Stimulated activated naive B cell treated with anti-CD40 and anti-IgM and Interleukin-4, amounts not matched to agents 10 μg/mL and 1 μg/mL and 100 μg/mL, for 72 hours (primary cell): ENCODE results near the gene SPSB2.

Experiments used
- ATAC-seq, 2 donors: fragments of 150-1000 bp; cut with Tn5 transposase; replicated peaks; 2 replicates each; pipeline ENCODE4 v1.10.0; 2021; ENCODE audit warnings: moderate library complexity in 1 of 2
- DNase-seq: peaks from one replicate; pipeline ENCODE4 v3.0.0; 2021
- H3K27ac Mint-ChIP-seq: one replicate; pipeline ENCODE4 v1.8.0; 2022; ENCODE audit warnings: mild to moderate bottlenecking, mixed read lengths
- H3K27me3 Mint-ChIP-seq, 2 donors: one replicate each; pipeline ENCODE4 v1.8.0; 2022; ENCODE audit warnings: mixed read lengths in 2 of 2
- H3K36me3 Mint-ChIP-seq, 2 donors: one replicate each; pipeline ENCODE4 v1.8.0; 2022; ENCODE audit warnings: mixed read lengths in 2 of 2, mild to moderate bottlenecking in 1 of 2
- H3K4me1 Mint-ChIP-seq, 2 donors: one replicate each; pipeline ENCODE4 v1.8.0; 2022; ENCODE audit warnings: mixed read lengths in 2 of 2, mild to moderate bottlenecking in 1 of 2
- H3K4me3 Mint-ChIP-seq, 2 donors: one replicate each; pipeline ENCODE4 v1.8.0; 2022; ENCODE audit warnings: mild to moderate bottlenecking in 2 of 2, mixed read lengths in 2 of 2, moderate library complexity in 1 of 2
- H3K9me3 Mint-ChIP-seq, 2 donors: one replicate each; pipeline ENCODE4 v1.8.0; 2022; ENCODE audit warnings: mixed read lengths in 2 of 2, mild to moderate bottlenecking in 1 of 2

The SPSB2 gene

DNA sequence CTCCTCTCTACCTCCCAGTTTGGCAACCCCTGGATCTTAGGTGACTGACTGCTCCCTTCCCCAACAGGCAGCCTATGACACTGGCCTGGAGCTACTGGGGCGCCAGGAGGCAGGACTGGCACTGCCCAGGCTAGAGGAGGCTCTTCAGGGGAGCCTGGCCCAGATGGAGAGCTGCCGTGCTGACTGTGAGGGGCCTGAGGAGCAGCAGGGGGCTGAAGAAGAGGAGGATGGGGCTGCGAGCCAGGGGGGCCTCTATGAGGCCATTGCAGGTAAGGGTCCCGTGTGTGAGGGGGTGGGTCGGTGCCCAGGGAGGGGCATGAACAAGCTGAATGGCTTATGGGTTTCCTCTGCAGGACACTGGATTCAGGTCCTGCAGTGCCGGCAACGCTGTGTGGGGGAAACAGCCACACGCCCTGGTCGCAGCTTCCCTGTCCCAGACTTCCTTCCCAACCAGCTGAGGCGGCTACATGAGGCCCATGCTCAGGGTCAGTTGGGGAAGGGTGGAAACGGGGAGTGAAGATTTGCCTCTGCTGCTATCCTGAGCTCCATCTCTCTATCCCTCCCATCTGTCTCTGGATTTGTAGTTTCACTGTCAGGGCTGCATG, 42.7 kb downstream of the SPSB2 start:
- Mint-ChIP-seq H3K4me3 (no peak overlapping the region), H3K27me3 (peaks cover 64 to 83% of the 10 kb centered on the region in 2 donors), H3K9me3 (no peaks in the 10 kb centered on the region), H3K36me3 (no peaks in the 10 kb centered on the region), H3K4me1 (peaks cover 19 to 28% of the 10 kb centered on the region in 2 donors), H3K27ac (no peak overlapping the region)
- ATAC-seq (no peak), DNase-seq (no peak)

DNA sequence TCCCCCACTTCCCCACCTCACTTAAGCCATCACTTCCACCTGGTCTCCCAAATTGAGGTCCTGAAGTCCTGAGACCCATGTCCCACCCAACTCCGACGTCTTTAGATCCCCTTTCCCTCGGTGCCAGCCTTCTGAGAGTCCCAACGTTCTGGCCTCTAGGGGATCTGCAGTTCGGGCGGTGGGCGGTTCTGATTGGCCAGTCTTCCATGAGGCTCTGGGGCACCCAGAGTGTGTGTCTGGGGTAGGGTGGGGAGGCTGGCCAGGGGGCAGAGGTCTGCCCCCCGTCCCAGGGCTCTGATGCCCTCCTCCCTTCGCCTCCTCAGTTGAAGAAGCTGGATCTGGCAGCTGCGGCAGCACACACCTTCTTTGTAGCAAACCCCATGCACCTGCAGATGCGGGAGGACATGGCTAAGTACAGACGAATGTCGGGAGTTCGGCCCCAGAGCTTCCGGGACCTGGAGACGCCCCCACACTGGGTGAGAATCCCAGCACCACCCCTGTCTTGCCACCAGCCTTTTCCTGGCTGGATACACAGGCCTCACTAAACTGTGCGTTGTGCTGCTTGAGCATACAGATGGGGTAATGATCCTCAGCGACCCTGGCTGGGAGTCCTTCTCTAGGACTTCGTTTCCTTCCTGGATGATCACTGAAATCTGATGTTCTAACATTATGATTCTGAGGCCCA, 43.4 kb downstream of the SPSB2 start:
- Mint-ChIP-seq H3K9me3 (no peaks in the 10 kb centered on the region), H3K27me3 (peaks cover 71 to 85% of the 10 kb centered on the region in 2 donors), H3K4me3 (peak overlapping the region; percentile 78 to 85), H3K4me1 (peaks cover 21 to 30% of the 10 kb centered on the region in 2 donors), H3K36me3 (no peaks in the 10 kb centered on the region), H3K27ac (peak overlapping the region; percentile 76)
- no peak for DNase-seq
- ATAC-seq = no peak

DNA sequence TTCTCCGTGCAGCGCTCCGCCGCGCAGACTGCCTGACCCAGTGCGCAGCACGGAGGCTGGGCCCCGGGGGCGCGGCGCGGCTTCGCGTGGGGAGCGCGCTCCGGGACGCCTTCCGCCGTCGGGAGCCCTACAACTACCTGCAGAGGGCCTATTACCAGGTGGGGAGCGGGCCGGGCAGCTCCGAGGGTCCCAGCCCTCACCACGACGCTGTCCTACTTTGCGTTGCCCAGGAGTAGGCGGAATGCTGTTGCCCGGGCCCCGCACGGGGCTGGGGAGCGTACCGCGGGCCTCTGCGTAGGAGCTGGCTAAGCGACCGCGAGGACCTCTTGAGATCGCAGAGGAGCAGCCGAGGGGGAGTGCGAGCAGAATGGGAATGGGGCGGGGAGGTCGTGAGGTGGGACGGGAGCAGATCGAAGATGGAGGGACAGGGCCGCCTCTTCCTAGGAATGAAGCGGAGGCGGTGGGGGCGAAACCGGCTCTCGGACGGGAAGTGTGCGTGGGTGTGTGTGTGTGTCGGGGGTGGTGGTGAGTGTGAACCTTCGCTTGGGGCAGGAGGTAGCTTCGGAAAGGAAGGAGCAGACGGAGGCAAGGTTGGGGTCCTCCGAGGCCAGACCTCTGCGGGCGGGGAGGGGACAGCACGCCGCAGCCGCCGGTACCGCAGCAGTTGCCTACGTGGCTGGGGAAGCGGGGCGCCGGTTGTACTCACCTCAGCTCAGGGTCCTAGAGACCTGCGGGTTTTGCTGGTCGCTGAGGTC, 44.1 kb downstream of the SPSB2 start:
- DNase-seq = no peak
- no peaks in the 10 kb centered on the region for H3K9me3 Mint-ChIP-seq
- H3K36me3 Mint-ChIP-seq = no peaks in the 10 kb centered on the region
- H3K27me3 Mint-ChIP-seq = peaks cover 74 to 90% of the 10 kb centered on the region in 2 donors
- peak overlapping the region; percentile 76 for H3K27ac Mint-ChIP-seq
- H3K4me3 Mint-ChIP-seq = peak overlapping the region; percentile 78 to 85
- H3K4me1 Mint-ChIP-seq = peaks cover 21 to 30% of the 10 kb centered on the region in 2 donors
- peak; percentile 43 to 59 for ATAC-seq

DNA sequence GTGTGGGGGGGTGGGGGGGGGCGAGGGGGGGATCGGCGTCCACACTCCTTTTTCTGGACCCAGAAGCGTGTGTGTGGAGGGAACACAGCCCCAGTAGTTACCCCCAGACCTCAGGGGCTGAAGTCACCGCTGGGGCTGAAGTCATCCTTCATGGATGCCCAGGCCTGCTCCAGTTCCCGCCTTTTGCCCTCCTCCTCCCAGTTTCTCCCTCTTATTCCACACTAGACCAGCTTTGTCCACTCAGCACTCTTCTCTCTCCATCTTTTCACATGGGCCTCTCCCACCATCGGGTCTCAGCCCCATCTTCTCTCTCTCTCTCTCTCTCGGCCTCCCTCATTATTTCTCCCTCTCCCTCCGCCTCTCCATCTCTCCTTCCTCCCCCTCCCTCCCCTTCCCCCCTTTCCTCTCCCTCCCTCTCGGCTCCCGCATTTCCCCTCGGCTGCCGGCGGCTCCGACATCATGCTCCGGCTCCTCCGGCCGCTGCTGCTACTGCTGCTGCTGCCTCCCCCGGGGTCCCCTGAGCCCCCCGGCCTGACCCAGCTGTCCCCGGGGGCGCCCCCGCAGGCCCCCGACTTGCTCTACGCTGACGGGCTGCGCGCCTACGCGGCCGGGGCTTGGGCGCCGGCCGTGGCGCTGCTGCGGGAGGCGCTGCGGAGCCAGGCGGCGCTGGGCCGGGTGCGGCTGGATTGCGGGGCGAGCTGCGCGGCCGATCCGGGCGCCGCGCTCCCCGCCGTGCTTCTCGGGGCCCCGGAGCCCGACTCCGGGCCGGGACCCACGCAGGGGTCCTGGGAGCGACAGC, 44.9 kb downstream of the SPSB2 start, which contains the start of gene P3H3:
P3H3 (plus strand) TSS at position 426 of the 799 bp plus-strand sequence; CDS start at position 460, 34 bp downstream.
- Mint-ChIP-seq H3K4me1 (peaks cover 21 to 30% of the 10 kb centered on the region in 2 donors), H3K27me3 (peaks cover 79 to 88% of the 10 kb centered on the region in 2 donors), H3K36me3 (no peaks in the 10 kb centered on the region), H3K27ac (peak within 1 kb of the TSS; percentile 76), H3K9me3 (no peaks in the 10 kb centered on the region), H3K4me3 (peak within 1 kb of the TSS; percentile 78 to 85)
- ATAC-seq (peak; percentile 9 to 23), DNase-seq (no peak)

DNA sequence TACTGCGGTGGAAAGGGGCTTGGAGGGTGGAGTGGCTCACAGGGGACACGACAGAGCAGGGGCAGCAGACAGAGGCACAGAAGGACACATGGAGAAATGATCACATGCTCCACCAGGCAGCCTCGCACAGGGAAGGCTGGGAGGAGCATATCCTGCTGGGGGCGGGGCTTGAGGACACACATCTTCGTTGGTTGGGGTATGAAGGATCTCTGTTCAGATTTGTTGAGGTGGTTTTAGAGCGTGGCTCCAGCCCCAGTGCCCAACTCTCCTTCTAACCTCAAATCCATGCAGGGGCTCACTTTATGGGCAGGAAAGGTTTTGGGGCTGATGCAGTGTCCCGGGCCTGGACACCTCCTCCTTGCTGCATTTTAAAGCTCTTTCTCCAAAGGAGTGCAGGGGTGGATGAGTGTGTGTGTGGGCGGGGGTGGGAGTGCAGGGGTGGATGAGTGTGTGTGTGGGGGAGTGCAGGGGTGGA, 45.6 kb downstream of the SPSB2 start:
- no peaks in the 10 kb centered on the region for H3K36me3 Mint-ChIP-seq
- H3K27me3 Mint-ChIP-seq = peaks cover 86 to 94% of the 10 kb centered on the region in 2 donors
- H3K4me3 Mint-ChIP-seq = peak overlapping the region; percentile 44 to 64
- no peak for DNase-seq
- peak overlapping the region; percentile 40 for H3K27ac Mint-ChIP-seq
- no peaks in the 10 kb centered on the region for H3K9me3 Mint-ChIP-seq
- H3K4me1 Mint-ChIP-seq = peaks cover 24 to 30% of the 10 kb centered on the region in 2 donors
- ATAC-seq = no peak

DNA sequence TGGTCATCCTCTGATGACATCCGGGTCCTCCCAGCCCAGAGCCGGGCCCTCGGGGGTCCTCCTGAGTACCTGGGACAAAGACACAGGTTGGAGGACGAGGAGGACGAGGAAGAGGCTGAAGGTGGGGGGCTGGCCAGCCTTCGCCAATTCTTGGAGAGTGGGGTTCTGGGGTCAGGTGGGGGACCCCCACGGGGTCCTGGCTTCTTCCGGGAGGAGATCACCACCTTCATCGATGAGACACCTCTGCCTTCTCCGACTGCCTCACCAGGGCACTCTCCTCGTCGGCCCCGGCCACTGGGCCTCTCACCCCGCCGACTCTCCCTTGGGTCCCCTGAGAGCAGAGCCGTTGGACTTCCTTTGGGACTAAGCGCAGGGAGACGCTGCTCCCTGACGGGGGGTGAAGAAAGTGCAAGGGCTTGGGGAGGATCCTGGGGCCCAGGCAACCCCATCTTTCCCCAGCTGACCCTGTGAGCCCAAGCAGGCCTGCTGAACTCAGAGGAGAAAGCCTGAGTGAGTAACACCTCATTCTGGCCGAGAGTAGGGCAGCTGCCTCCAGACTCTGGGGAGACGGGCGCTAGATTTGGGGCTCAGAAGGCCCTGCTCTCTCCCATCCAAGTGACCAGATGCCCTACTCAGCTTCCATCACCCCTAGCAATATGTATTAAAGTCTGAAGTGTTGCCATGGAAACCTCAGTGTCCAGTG, 46.2 kb downstream of the SPSB2 start:
- H3K9me3 Mint-ChIP-seq = no peaks in the 10 kb centered on the region
- peaks cover 88 to 96% of the 10 kb centered on the region in 2 donors for H3K27me3 Mint-ChIP-seq
- peak overlapping the region; percentile 44 to 64 for H3K4me3 Mint-ChIP-seq
- ATAC-seq (no peak), DNase-seq (no peak)
- H3K4me1 Mint-ChIP-seq = peaks cover 27 to 35% of the 10 kb centered on the region in 2 donors
- no peaks in the 10 kb centered on the region for H3K36me3 Mint-ChIP-seq
- H3K27ac Mint-ChIP-seq = peak overlapping the region; percentile 62

DNA sequence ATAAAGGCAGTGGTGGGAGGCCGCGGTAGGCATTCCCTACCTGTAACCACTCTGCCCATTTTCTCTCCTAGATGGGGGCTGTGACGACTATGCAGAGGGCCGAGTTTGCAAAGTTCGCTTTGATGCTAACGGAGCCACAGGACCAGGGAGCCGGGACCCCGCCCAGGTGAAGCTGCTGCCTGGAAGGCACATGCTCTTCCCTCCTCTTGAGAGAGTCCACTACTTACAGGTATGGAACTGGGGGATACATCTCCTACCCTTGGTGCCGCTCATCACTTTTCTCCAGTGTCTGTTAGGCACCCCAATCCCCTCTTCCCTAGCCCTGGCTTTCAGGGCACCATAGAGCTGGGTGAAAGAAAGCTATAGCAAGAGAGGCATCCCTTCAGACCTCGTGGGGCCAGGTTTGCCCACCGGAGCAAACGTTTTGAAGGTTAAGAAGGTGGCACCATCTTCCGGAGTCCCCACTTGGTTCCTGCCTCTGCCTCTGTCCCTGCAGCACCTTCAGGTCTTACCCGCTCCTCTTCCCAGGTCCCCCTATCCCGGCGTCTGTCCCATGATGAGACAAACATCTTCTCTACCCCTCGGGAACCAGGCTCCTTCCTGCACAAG, 46.9 kb downstream of the SPSB2 start:
- H3K27me3 Mint-ChIP-seq = peaks cover 85 to 94% of the 10 kb centered on the region in 2 donors
- peak overlapping the region; percentile 62 for H3K27ac Mint-ChIP-seq
- DNase-seq (no peak), ATAC-seq (no peak)
- H3K4me3 Mint-ChIP-seq = no peak overlapping the region
- peaks cover 29 to 40% of the 10 kb centered on the region in 2 donors for H3K4me1 Mint-ChIP-seq
- no peaks in the 10 kb centered on the region for H3K36me3 Mint-ChIP-seq
- H3K9me3 Mint-ChIP-seq = no peaks in the 10 kb centered on the region

DNA sequence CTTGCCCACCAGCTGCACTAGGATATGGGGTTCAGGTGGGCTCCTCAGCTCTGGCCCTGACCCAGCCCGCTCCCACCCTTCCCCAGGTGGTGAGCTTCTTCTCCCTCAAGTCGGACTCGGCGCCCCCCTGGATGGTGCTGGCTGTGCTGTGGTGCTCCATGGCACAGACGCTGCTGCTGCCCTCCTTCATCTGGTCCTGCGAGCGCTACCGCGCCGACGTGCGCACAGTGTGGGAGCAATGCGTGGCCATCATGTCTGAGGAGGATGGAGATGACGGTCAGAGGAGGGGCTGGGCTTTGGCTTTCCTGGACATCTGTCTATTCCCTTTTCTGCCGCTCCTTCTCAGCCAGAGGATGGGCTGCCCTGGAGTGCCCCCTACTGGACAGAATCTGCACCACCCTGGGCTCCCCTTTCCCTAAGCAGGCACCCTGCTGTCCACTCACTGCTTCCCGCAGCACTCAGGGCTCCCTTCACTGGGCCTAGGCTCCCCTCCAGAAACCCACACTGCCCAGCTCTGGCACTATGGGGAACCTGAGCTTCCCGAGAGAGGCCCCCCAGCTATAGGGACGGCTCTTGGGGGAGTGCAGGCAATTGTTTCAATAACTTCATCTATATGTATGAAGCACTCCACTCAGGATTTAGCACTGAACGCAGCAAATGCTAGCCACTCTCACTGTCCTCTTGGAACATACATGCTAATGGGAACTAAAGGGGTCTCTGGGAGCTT, 47.5 kb downstream of the SPSB2 start:
- no peak overlapping the region for H3K4me3 Mint-ChIP-seq
- DNase-seq (peak; percentile 66), ATAC-seq (peak; percentile 81)
- no peaks in the 10 kb centered on the region for H3K36me3 Mint-ChIP-seq
- H3K27ac Mint-ChIP-seq = no peak overlapping the region
- H3K27me3 Mint-ChIP-seq = peaks cover 85 to 94% of the 10 kb centered on the region in 2 donors
- H3K4me1 Mint-ChIP-seq = peaks cover 33 to 46% of the 10 kb centered on the region in 2 donors
- H3K9me3 Mint-ChIP-seq = no peaks in the 10 kb centered on the region

DNA sequence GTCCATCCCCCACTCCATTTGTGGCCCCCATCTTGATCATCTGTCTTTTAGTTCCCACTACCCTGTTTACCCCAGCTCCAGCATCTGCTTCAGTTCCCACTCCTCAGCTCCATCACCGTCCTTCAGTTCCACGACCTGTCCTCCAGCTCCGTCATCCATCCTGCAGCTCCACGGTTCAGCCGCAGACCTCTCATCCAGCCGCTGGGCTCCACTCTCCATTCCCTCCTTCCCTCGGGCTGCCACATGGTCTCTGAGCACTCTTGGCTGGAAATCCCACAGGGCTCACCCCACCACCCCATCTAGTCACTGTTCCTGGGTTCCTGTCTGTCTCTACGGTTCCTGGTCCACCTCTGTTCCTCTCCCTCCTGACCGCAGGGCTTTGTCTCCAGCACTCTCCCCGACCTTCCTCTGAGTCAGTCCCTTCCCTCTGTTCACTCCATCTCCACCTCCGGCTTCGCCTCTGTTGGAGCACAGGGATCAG, 48.2 kb downstream of the SPSB2 start:
- Mint-ChIP-seq H3K36me3 (peaks cover 0 to 1% of the 10 kb centered on the region in 2 donors), H3K9me3 (no peaks in the 10 kb centered on the region), H3K4me1 (peaks cover 33 to 46% of the 10 kb centered on the region in 2 donors), H3K4me3 (no peak overlapping the region), H3K27ac (no peak overlapping the region), H3K27me3 (peaks cover 82 to 94% of the 10 kb centered on the region in 2 donors)
- ATAC-seq = no peak
- DNase-seq = no peak

DNA sequence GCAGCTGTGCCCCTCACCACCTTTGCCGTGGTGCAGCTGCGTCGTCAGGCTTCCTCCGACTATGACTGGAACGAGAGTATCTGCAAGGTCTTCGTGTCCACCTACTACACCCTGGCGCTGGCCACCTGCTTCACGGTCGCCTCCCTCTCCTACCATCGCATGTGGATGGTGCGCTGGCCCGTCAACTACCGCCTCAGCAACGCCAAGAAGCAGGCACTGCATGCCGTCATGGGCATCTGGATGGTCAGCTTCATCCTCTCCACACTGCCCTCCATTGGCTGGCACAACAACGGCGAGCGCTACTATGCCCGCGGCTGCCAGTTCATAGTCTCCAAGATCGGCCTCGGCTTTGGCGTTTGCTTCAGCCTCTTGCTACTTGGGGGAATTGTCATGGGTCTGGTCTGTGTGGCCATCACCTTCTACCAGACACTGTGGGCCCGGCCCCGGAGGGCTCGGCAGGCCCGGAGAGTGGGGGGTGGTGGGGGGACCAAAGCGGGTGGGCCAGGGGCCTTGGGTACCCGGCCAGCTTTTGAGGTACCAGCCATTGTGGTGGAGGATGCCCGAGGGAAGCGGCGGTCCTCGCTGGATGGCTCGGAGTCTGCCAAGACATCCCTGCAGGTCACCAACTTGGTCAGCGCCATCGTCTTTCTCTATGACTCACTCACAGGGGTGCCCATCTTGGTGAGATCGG, 48.9 kb downstream of the SPSB2 start:
- ATAC-seq (no peak), DNase-seq (no peak)
- Mint-ChIP-seq H3K9me3 (no peaks in the 10 kb centered on the region), H3K4me3 (no peak overlapping the region), H3K27me3 (peaks cover 78 to 94% of the 10 kb centered on the region in 2 donors), H3K27ac (no peak overlapping the region), H3K4me1 (peaks cover 30 to 41% of the 10 kb centered on the region in 2 donors), H3K36me3 (peaks cover 0 to 1% of the 10 kb centered on the region in 2 donors)

DNA sequence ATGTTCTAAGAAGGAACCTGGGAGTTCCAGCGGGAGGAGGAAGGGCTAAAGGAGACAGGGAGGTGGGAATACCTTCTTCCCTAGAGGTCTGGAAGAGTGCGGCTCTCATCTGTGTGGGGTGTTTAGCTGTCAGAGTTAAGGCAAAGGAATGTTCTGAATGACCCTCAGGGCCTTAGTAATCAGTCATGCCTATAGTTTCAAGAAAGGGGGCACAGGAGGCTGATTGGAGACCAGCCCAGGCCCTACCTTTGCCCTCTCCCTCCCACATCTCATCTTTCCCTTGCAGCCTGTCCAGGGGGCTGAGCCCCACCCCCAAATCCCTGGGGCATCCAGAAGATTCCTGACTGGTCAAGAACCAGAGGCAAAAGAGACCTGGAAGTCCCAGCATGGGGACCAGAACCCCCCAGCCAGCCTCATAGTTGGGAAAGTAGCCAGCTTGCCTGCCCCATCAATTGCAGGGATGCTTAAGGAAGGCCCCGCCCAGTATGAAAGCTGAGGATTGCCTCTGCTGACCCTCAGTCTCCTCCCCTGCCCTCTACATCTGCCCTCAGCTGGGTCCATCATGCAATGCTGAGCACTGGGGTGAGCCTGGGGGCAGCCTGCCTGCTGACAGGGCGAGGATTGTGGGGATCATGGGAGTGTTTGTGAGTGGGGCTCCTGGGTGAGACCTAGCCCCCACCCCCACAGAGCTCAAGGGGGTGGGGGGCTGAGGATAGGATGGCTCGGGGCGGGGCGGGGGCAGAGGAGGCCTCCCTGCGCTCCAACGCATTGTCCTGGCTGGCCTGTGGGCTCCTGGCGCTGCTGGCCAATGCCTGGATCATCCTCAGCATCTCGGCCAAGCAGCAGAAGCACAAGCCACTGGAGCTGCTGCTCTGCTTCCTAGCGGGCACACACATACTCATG, 49.7 kb downstream of the SPSB2 start:
- Mint-ChIP-seq H3K36me3 (peaks cover 0 to 1% of the 10 kb centered on the region in 2 donors), H3K4me3 (no peak overlapping the region), H3K4me1 (peaks cover 25 to 35% of the 10 kb centered on the region in 2 donors), H3K27me3 (peaks cover 72 to 96% of the 10 kb centered on the region in 2 donors), H3K27ac (no peak overlapping the region), H3K9me3 (no peaks in the 10 kb centered on the region)
- no peak for DNase-seq
- ATAC-seq = no peak
